CD14-positive monocyte (primary cell): ENCODE measurements around the gene ANKRD50. TPM values are rescaled to one million over a fixed set of nuclear protein-coding genes. Genes with fewer than 3 reads are reported as not detected.

ENCODE experiments used
- DNase-seq, 3 donors: peaks; one replicate each; pipeline ENCODE4 v3.0.0-alpha.2; 2011 to 2022
- H2AFZ ChIP-seq: 2 replicates; pipeline ENCODE4 v1.6.0; 2012; ENCODE audit warnings: mild to moderate bottlenecking, low read depth, low read length, inconsistent platforms; ENCODE audit not compliant: insufficient read depth, poor library complexity, severe bottlenecking
- H3K27ac ChIP-seq, 2 donors: 1 replicate in 1 of 2; 2 replicates in 1 of 2; pipeline ENCODE4 v1.5.1; 2012 to 2013; ENCODE audit warnings: low read length in 2 of 2, control low read depth in 1 of 2, inconsistent platforms in 1 of 2, low read depth in 1 of 2, mild to moderate bottlenecking in 1 of 2
- H3K27me3 ChIP-seq, 2 donors: one replicate each; pipeline versions ENCODE4 v1.6.0 to v1.6.1; 2011 to 2013; ENCODE audit warnings: low read length in 2 of 2; ENCODE audit not compliant: control insufficient read depth in 2 of 2, insufficient read depth in 2 of 2
- H3K36me3 ChIP-seq, 2 donors: replicated peaks in 1 of 2; 1 replicate in 1 of 2; 2 replicates in 1 of 2; pipeline versions ENCODE4 v1.5.1 to v1.6.1; 2012 to 2013; ENCODE audit warnings: low read length in 2 of 2, control low read depth in 1 of 2, inconsistent platforms in 1 of 2, mild to moderate bottlenecking in 1 of 2; ENCODE audit not compliant: insufficient read depth in 2 of 2, control insufficient read depth in 1 of 2
- H3K4me1 ChIP-seq, 2 donors: 1 replicate in 1 of 2; 2 replicates in 1 of 2; pipeline versions ENCODE4 v1.5.1 to v1.6.1; 2012 to 2013; ENCODE audit warnings: low read length in 2 of 2, control low read depth in 1 of 2, inconsistent platforms in 1 of 2, mild to moderate bottlenecking in 1 of 2, moderate library complexity in 1 of 2; ENCODE audit not compliant: insufficient read depth in 2 of 2, control insufficient read depth in 1 of 2
- H3K4me2 ChIP-seq: replicated peaks from 2 replicates; pipeline ENCODE3; 2012; ENCODE audit warnings: low read length, moderate library complexity, mild to moderate bottlenecking; ENCODE audit not compliant: poor library complexity, severe bottlenecking; ENCODE audit errors: extremely low read depth
- H3K4me3 ChIP-seq, 3 experiments: fragments of 200-600 bp in 1 of 3; sonication (generic) in 1 of 3; replicated peaks in 1 of 3; 1 replicate in 2 of 3; 2 replicates in 1 of 3; pipeline ENCODE4 v1.5.1; 2011 to 2013; ENCODE audit warnings: low read length in 3 of 3, mild to moderate bottlenecking in 3 of 3, control low read depth in 2 of 3, low read depth in 2 of 3, inconsistent platforms in 1 of 3, moderate library complexity in 1 of 3
- H3K79me2 ChIP-seq: 2 replicates; pipeline ENCODE4 v1.6.0; 2012; ENCODE audit warnings: mild to moderate bottlenecking, control low read depth, inconsistent platforms, low read length, moderate library complexity; ENCODE audit not compliant: insufficient read depth
- H3K9ac ChIP-seq: 2 replicates; pipeline ENCODE4 v1.6.0; 2017; ENCODE audit warnings: low read length, mild to moderate bottlenecking; ENCODE audit not compliant: insufficient read depth, poor library complexity, severe bottlenecking
- H3K9me3 ChIP-seq, 2 donors: replicated peaks in 1 of 2; 1 replicate in 1 of 2; 2 replicates in 1 of 2; pipeline versions ENCODE4 v1.5.1 to v1.6.1; 2012 to 2013; ENCODE audit warnings: low read length in 2 of 2, control low read depth in 1 of 2; ENCODE audit not compliant: control insufficient read depth in 1 of 2, insufficient read depth in 1 of 2
- H4K20me1 ChIP-seq: 2 replicates; pipeline ENCODE4 v1.6.0; 2012; ENCODE audit warnings: mild to moderate bottlenecking, low read length, control low read depth, moderate library complexity; ENCODE audit not compliant: insufficient read depth
- H3K27ac Mint-ChIP-seq, 7 donors: one replicate each; pipeline ENCODE4 v1.8.0; 2020; ENCODE audit warnings: mild to moderate bottlenecking in 7 of 7, mixed read lengths in 7 of 7, moderate library complexity in 6 of 7, inconsistent platforms in 2 of 7
- H3K27me3 Mint-ChIP-seq, 3 donors: one replicate each; pipeline ENCODE4 v1.8.0; 2021 to 2022; ENCODE audit warnings: low read depth in 3 of 3, mild to moderate bottlenecking in 3 of 3, mixed read lengths in 3 of 3, moderate library complexity in 3 of 3, inconsistent platforms in 1 of 3
- H3K36me3 Mint-ChIP-seq, 2 donors: one replicate each; pipeline ENCODE4 v1.8.0; 2020; ENCODE audit warnings: mixed read lengths in 2 of 2, inconsistent platforms in 1 of 2, mild to moderate bottlenecking in 1 of 2
- H3K4me1 Mint-ChIP-seq: one replicate; pipeline ENCODE4 v1.8.0; 2020; ENCODE audit warnings: mild to moderate bottlenecking, mixed read lengths
- H3K4me3 Mint-ChIP-seq, 2 donors: one replicate each; pipeline ENCODE4 v1.8.0; 2020; ENCODE audit warnings: mild to moderate bottlenecking in 2 of 2, mixed read lengths in 2 of 2, moderate library complexity in 1 of 2
- H3K9me3 Mint-ChIP-seq, 7 donors: one replicate each; pipeline ENCODE4 v1.8.0; 2020 to 2022; ENCODE audit warnings: mixed read lengths in 7 of 7, mild to moderate bottlenecking in 6 of 7, moderate library complexity in 6 of 7, inconsistent platforms in 2 of 7
- CTCF ChIP-seq: fragments of 200-600 bp; IDR thresholded peaks from one replicate; pipeline ENCODE4 v1.8.0; 2022; ENCODE audit warnings: antibody characterized with exemption, mild to moderate bottlenecking
- WGBS: methylation state at CpG from one replicate; pipeline ENCODE4 v1.1.5; 2013; ENCODE audit warnings: missing lambda C conversion rate; ENCODE audit not compliant: insufficient coverage; 5-methylcytosine and 5-hydroxymethylcytosine counted together
- intact Hi-C, 2 donors: fragments of 100-400 bp; cut with micrococcal nuclease; formaldehyde crosslinking; loops; one replicate each; pipeline versions ENCODE4 v1.15.0 to v1.15.1; 2023
- polyA plus RNA-seq, 3 donors: library from polyadenylated mRNA; depleted of rRNA in 1 of 3; unstranded in 2 of 3; stranded (reverse) in 1 of 3; fragments of 300-500 nt in 2 of 3; fragments of >200 nt in 1 of 3; fragmentation: Illumina TruSeq in 2 of 3; gene quantifications; 1 replicate in 2 of 3; 2 replicates in 1 of 3; pipeline ENCODE4 v1.2.3, GENCODE V29; 2012 to 2021

ANKRD50 gene
- polyA plus RNA-seq, 3 donors, result 2.6 to 6.4 (median 5.0) TPM

- Histone ChIP-seq H3K9me3 (no peaks in the 10 kb centered on the region), H3K36me3 (no peaks in the 10 kb centered on the region), H3K79me2 (no peaks in the 10 kb centered on the region), H3K27me3 (no peaks in the 10 kb centered on the region), H3K9ac (no peak overlapping the region), H3K27ac (no peak overlapping the region), H4K20me1 (no peaks in the 10 kb centered on the region), H3K4me3 (no peak overlapping the region), H3K4me2 (no peak overlapping the region), H3K4me1 (no peaks in the 10 kb centered on the region), H2AFZ (no peak overlapping the region)
- 100% methylated on average over 2 of the region's 3 CpGs for WGBS
- no peak overlapping the region for H3K27ac Mint-ChIP-seq
- intact Hi-C loops, result no loop called here
- peaks cover 0 to 2% (median 0%) of the 10 kb centered on the region in 7 donors for H3K9me3 Mint-ChIP-seq
- no peak overlapping the region for H3K4me3 Mint-ChIP-seq
- no peaks in the 10 kb centered on the region for H3K36me3 Mint-ChIP-seq
- H3K27me3 Mint-ChIP-seq, result peaks cover 0 to 2% (median 0%) of the 10 kb centered on the region in 3 donors
- no peak for TF ChIP-seq CTCF
- no peak for DNase-seq
- peaks cover 6% of the 10 kb centered on the region for H3K4me1 Mint-ChIP-seq
These were observed 79.1 kb downstream of the ANKRD50 start for GRCh38 chr4:124633285-124633941.

GRCh38 chr4:124632439-124632838 is 80.1 kb downstream of the ANKRD50 start:
- TF ChIP-seq CTCF, result no peak
- H3K4me2 ChIP-seq, result no peak overlapping the region
- H4K20me1 ChIP-seq, result no peaks in the 10 kb centered on the region
- no peaks in the 10 kb centered on the region for H3K36me3 Mint-ChIP-seq
- no peaks in the 10 kb centered on the region for H3K4me1 ChIP-seq
- no peaks in the 10 kb centered on the region for H3K9me3 ChIP-seq
- no peak overlapping the region for H2AFZ ChIP-seq
- H3K9ac ChIP-seq, result no peak overlapping the region
- no peaks in the 10 kb centered on the region for H3K36me3 ChIP-seq
- no peak overlapping the region for H3K27ac ChIP-seq
- peaks cover 0 to 2% (median 0%) of the 10 kb centered on the region in 7 donors for H3K9me3 Mint-ChIP-seq
- H3K4me3 ChIP-seq, result no peak overlapping the region
- H3K79me2 ChIP-seq, result no peaks in the 10 kb centered on the region
- no peak overlapping the region for H3K27ac Mint-ChIP-seq
- intact Hi-C loops, result no loop called here
- 100% methylated on average over 2 of the region's 5 CpGs for WGBS
- no peak overlapping the region for H3K4me3 Mint-ChIP-seq
- H3K4me1 Mint-ChIP-seq, result peaks cover 6% of the 10 kb centered on the region
- no peaks in the 10 kb centered on the region for H3K27me3 ChIP-seq
- peaks cover 0 to 2% (median 0%) of the 10 kb centered on the region in 3 donors for H3K27me3 Mint-ChIP-seq
- DNase-seq, result no peak
